Measurements from ENCODE around the gene ENOX2. TPM values are rescaled to one million over a fixed set of nuclear protein-coding genes. Genes with fewer than 3 reads are reported as not detected.

Gene ENOX2
- total RNA-seq, 1 experiment from 2014 or later, result 24.3 TPM

GRCh38 chrX:130695931-130696330, 207.1 kb downstream of the ENOX2 start:
- no TSS peak for BruUV-seq (replicated peaks)
- POLR2A ChIA-PET, result no interaction called here

GRCh38 chrX:130694983-130695382, 208.0 kb downstream of the ENOX2 start:
- Mint-ChIP-seq H3K36me3 (ENCODE audit: insufficient read depth, unreplicated experiment) (no peaks in the 10 kb centered on the region), H3K4me1 (ENCODE audit: insufficient read depth, unreplicated experiment) (no peaks in the 10 kb centered on the region), H3K27ac (ENCODE audit: low read depth, unreplicated experiment) (no peak overlapping the region), H3K4me3 (ENCODE audit: unreplicated experiment) (no peak overlapping the region), H3K9me3 (ENCODE audit: unreplicated experiment) (no peaks in the 10 kb centered on the region), H3K27me3 (ENCODE audit: insufficient read depth, unreplicated experiment) (peaks cover 32% of the 10 kb centered on the region)
- intact Hi-C loops (cut with micrococcal nuclease), result no loop called here
- ChIA-PET POLR2A (no interaction called here), CTCF (no interaction called here)
- BruUV-seq (replicated peaks), result no TSS peak
- no peak for TF ChIP-seq CTCF (IDR thresholded peaks at IDR 0.05; ENCODE audit: unreplicated experiment)
- no peak for DNase-seq (ENCODE audit: unreplicated experiment)

More at GRCh38 chrX:130695931-130696330, 207.1 kb downstream of the ENOX2 start:
- Mint-ChIP-seq H3K27ac (ENCODE audit: low read depth, unreplicated experiment) (no peak overlapping the region), H3K36me3 (ENCODE audit: insufficient read depth, unreplicated experiment) (no peaks in the 10 kb centered on the region), H3K4me1 (ENCODE audit: insufficient read depth, unreplicated experiment) (no peaks in the 10 kb centered on the region), H3K9me3 (ENCODE audit: unreplicated experiment) (no peaks in the 10 kb centered on the region), H3K27me3 (ENCODE audit: insufficient read depth, unreplicated experiment) (peaks cover 23% of the 10 kb centered on the region), H3K4me3 (ENCODE audit: unreplicated experiment) (no peak overlapping the region)
- DNase-seq (ENCODE audit: unreplicated experiment), result no peak
- CTCF ChIA-PET, result no interaction called here
- intact Hi-C loops (cut with micrococcal nuclease), result no loop called here
- TF ChIP-seq CTCF (IDR thresholded peaks at IDR 0.05; ENCODE audit: unreplicated experiment), result no peak

GRCh38 chrX:130691576-130691975, 211.4 kb downstream of the ENOX2 start:
- H3K9me3 Mint-ChIP-seq (ENCODE audit: unreplicated experiment), result no peaks in the 10 kb centered on the region
- H3K4me1 Mint-ChIP-seq (ENCODE audit: insufficient read depth, unreplicated experiment), result no peaks in the 10 kb centered on the region
- H3K36me3 Mint-ChIP-seq (ENCODE audit: insufficient read depth, unreplicated experiment), result no peaks in the 10 kb centered on the region
- H3K4me3 Mint-ChIP-seq (ENCODE audit: unreplicated experiment), result no peak overlapping the region
- peaks cover 47% of the 10 kb centered on the region for H3K27me3 Mint-ChIP-seq (ENCODE audit: insufficient read depth, unreplicated experiment)
- intact Hi-C loops (cut with micrococcal nuclease), result no loop called here
- BruUV-seq (replicated peaks), result no TSS peak
- POLR2A ChIA-PET, result no interaction called here
- no peak overlapping the region for H3K27ac Mint-ChIP-seq (ENCODE audit: low read depth, unreplicated experiment)
- no peak for DNase-seq (ENCODE audit: unreplicated experiment)
- CTCF ChIA-PET, result interaction anchor here (0.7 kb wide), 1 partner anchor 20 kb away, joined by 3 read pairs; no protein-coding TSS in a partner anchor
- no peak for TF ChIP-seq CTCF (IDR thresholded peaks at IDR 0.05; ENCODE audit: unreplicated experiment)

GRCh38 chrX:130688360-130688759, 214.6 kb downstream of the ENOX2 start:
- Mint-ChIP-seq H3K4me3 (ENCODE audit: unreplicated experiment) (no peak overlapping the region), H3K36me3 (ENCODE audit: insufficient read depth, unreplicated experiment) (no peaks in the 10 kb centered on the region), H3K27me3 (ENCODE audit: insufficient read depth, unreplicated experiment) (peaks cover 66% of the 10 kb centered on the region), H3K27ac (ENCODE audit: low read depth, unreplicated experiment) (no peak overlapping the region), H3K9me3 (ENCODE audit: unreplicated experiment) (no peaks in the 10 kb centered on the region), H3K4me1 (ENCODE audit: insufficient read depth, unreplicated experiment) (no peaks in the 10 kb centered on the region)
- BruUV-seq (replicated peaks), result no TSS peak
- ChIA-PET POLR2A (no interaction called here), CTCF (no interaction called here)
- intact Hi-C loops (cut with micrococcal nuclease), result no loop called here
- no peak for TF ChIP-seq CTCF (IDR thresholded peaks at IDR 0.05; ENCODE audit: unreplicated experiment)
- DNase-seq (ENCODE audit: unreplicated experiment), result no peak
